HG03066 (cell line): ENCODE results near the gene PLD1.
"Not testable (repeated sequence)": the region's sequence is repeated elsewhere in the genome, so short reads cannot be mapped to it uniquely, and the experiment has no call there.

Source experiments
- ATAC-seq: cut with Tn5 transposase; IDR thresholded peaks from one replicate; pipeline ENCODE4 v1.9.1; 2021; ENCODE audit warnings: low read depth; ENCODE audit not compliant: unreplicated experiment

PLD1 gene

DNA sequence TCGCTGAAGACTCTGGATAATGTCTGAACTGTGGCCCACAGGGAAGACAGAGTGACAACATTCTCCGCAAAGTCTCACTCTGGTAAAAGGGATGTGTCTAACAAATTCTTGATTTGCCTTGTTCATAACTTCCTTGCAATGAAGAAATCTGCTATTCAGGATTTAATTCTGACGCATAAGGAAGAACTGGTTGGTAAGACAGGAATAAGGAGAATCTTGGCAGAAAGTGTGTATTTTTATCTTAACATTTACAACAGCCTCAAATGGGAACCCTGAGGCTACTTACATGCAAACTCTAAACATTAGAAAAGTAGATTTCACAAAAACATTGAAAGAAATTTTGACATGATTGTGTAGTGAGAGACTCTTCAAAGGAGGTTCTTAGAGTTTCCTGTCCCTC, 10.8 kb upstream of the PLD1 start:
- ATAC-seq, result no peak

DNA sequence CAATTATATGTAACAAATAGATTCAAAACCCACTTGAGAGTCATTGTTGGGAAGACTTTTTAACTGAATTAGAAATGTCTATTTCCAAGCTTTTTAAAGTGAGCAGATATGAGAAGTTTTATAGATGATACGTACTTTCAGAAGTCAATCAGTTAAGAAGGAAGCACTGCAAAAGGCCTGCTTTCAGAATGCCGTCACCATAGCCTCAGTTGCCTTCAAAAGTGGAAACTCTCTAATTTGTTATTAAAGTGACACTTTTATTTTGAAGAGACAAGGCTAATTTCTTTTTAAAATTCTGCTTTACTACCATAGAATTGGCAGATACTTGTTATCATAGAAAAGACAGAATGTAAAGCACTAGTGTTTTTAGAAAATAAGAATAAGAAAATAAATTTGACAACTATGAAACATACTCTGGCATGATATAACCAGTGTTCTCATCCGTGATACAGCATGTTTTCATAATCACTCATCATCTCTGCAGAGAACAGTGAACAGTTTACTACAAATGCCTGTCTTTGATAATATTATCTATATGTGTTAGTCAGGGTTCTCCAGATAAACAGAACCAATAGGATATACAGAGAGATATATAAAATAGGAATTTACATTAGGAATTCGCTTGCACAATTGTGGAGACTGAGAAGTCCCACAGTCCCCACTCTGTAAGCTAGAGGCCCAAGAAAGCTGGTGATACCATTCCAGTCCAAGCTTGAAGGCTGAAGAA, 7.0 kb upstream of the PLD1 start:
- ATAC-seq, result no peak

- no peak for ATAC-seq
These were observed 5.8 kb upstream of the PLD1 start for GRCh38 chr3:171815973-171816595.

GRCh38 chr3:171814662-171815061, 4.4 kb upstream of the PLD1 start:
- not testable (repeated sequence) for ATAC-seq

- no peak for ATAC-seq
These were observed 3.7 kb upstream of the PLD1 start for GRCh38 chr3:171813897-171814460.

DNA sequence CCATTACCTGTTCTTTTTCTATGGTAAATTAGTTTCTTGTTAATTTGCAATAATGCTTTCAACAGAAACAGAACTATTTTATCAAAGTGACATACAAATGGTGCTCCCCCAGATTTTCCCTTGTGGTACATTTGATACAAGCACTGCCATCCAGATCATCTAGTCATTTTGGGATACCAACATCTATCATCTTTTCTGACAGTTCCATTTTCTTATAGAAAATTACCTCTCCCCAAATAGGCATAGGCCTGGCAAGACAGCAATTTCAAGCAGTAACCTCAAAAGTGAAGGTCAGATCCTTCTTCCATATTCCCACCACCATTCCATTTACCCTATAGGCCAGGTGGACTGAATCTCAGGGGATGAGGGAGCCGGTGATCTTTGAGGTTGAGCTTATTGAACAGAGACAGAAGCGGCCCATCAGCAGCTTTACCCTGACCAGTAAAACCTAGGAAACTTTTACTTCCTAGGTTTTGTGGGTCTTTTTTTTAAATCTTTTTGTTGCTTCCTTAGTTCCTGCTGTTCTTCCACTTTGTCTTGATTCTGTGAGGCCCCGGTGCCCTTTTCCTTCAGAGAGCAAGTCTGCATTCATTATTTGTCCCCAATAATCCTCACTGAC, 3.1 kb upstream of the PLD1 start:
- ATAC-seq, result no peak

DNA sequence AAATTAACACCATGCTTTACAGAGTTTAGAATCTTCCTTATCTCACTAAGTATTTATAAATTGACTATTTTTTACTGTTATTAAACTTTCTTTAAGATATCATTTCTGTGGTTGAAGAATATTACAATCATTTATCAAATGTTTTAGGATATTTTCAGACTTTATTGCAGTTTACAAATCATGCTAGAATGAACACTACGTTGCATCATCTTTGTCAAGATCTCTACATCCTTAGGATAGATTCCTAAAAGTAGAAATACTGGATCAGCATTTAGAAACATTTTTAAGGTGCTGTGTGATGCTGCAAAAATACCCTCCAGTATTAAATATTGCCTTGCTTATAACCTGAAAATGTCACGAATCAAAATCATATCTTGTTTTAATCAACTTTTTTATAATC, 2.5 kb upstream of the PLD1 start:
- ATAC-seq, result no peak

- no peak for ATAC-seq
These were observed 1.6 kb upstream of the PLD1 start for GRCh38 chr3:171811913-171812335.

- no peak for ATAC-seq
These were observed 1.1 kb upstream of the PLD1 start for GRCh38 chr3:171811295-171811912.

- no peak for ATAC-seq
These were observed 479 bp upstream of the PLD1 start for GRCh38 chr3:171810629-171811294.

DNA sequence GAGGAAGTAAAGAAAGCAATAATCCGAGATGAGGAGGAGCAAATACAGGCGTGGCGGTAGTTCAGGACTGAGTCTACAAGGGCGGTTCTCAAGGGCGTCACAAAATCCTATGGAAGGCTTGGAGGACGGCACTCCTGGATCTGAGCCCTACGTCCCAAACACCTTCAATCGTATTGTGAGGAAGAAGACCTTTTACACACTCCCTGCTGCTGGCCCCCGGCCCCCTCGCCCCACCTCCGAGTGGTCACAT, 747 bp downstream of the PLD1 start:
- peak; percentile 48 for ATAC-seq

- ATAC-seq, result no peak
These were observed 2.5 kb downstream of the PLD1 start for GRCh38 chr3:171807806-171808205.

DNA sequence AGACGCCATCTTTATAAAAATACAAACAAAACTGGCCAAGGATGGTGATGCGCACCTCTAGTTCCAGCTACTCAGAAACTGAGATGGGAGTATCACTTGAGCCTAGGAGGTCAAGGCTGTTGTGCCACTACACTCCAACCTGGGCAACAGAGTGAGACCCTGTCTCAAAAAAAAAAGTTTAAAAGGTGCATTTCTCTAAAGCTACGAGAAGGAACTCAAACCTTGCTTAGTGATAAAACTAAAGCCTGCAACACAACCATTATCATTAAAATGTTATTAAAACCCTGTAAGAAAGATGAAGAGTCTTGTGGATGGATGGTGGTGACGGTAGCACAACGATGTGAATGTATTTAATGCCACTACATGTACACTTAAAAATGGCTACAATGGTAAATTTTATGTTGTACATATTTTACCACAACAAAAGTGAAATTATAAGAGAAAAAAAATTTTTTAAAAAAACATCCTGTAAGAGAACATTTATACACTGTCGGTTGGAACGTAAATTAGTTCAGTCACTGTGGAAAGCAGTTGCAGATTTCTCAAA, 3.1 kb downstream of the PLD1 start:
- ATAC-seq, result no peak

- ATAC-seq, result no peak
These were observed 3.8 kb downstream of the PLD1 start for GRCh38 chr3:171806200-171807128.

DNA sequence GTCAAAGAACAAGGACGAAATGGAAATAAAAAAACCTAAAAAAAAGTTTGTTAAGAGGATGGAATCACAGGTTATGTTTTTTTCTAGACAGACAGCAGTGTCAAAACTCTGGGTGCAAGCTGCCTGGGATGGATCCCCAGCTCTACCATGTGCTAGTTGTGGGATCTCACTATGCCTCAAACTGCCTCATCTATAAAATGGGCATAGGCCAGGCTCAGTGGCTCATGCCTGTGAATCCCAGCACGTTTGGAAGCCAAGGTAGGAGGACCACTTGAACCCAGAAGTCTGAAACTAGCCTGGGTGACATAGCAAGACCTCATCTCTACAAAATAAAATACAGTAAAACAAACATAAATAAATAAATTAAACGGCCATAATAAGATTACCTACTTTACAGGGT, 4.6 kb downstream of the PLD1 start:
- ATAC-seq, result no peak

DNA sequence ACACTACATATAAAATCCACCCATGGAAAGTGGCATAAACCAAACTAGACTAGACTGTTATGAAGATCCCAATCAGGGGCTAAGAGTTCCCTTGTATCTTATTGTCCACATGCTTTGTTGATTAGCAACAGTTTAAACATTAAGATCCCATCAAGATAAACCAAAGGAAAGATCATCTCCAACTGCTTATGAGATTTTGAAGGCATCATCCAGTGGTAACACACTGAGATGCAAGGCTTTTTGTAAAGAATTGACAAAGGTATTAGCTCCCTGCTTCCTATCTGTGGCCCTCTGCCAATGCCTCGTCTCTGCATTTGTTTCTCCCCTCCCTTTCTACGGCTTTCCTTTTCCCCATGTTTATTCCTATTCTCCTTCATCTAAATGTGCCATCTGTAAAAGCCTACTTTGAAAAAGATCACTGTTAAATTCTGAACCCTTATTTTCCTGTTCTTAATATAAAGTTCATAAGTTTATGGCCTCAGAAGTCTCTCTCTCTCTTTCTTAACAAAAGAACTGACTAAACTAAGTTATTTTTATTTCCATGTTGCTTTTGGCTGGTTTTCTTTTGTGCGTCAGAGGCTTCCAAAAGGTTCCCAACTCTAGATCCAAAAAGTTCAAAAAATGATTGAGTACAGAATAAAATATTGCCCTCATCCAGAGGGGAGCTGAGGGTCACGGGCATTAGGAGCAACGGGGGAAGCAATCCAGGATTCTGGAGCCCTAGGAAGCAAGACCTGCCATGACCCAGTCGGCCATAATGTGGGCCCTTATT, 5.5 kb downstream of the PLD1 start:
- no peak for ATAC-seq

- no peak for ATAC-seq
These were observed 7.2 kb downstream of the PLD1 start for GRCh38 chr3:171803044-171803443.

DNA sequence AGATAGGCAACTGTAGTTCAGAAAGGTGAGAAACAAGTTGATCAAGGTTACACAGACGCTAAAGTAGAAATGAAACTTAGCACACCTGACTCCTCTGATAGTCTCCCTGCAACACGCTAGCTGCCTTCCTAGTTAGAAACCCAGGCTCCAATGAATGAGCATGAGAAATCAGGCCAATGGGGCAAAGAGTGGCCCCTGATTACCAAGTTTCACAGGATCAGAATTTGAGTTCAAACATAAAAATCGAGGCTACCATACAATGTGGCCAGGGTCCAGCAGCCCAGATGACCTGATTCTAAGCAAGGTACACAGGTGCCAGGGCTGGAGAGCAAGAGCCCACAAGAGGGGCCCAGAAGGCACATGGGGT, 7.7 kb downstream of the PLD1 start:
- no peak for ATAC-seq
